ENCODE data around the gene EFNA4. TPM values are rescaled to one million over a fixed set of nuclear protein-coding genes. Genes with fewer than 3 reads are reported as not detected.

Gene EFNA4
- total RNA-seq, 2 donors from 2014 or later, result 15.9 to 17.9 TPM

GRCh38 chr1:155081472-155082300 lies 18.1 kb downstream of the EFNA4 start:
- H3K9me3 ChIP-seq (ENCODE audit: control insufficient read depth, low read length), result no peaks in the 10 kb centered on the region
- H3K4me1 ChIP-seq (ENCODE audit: control insufficient read depth, insufficient read depth, low read length), result no peaks in the 10 kb centered on the region
- Mint-ChIP-seq H3K9me3 (no peaks in the 10 kb centered on the region), H3K4me3 (peak overlapping the region; percentile 57), H3K36me3 (ENCODE audit: low read depth) (no peaks in the 10 kb centered on the region), H3K27me3 (ENCODE audit: insufficient read depth) (peaks cover 73% of the 10 kb centered on the region), H3K27ac (no peak overlapping the region), H3K4me1 (peaks cover 31% of the 10 kb centered on the region)
- peak overlapping the region; percentile 68 for H3K4me3 ChIP-seq (ENCODE audit: low read length)
- TF ChIP-seq, protein P1, sequence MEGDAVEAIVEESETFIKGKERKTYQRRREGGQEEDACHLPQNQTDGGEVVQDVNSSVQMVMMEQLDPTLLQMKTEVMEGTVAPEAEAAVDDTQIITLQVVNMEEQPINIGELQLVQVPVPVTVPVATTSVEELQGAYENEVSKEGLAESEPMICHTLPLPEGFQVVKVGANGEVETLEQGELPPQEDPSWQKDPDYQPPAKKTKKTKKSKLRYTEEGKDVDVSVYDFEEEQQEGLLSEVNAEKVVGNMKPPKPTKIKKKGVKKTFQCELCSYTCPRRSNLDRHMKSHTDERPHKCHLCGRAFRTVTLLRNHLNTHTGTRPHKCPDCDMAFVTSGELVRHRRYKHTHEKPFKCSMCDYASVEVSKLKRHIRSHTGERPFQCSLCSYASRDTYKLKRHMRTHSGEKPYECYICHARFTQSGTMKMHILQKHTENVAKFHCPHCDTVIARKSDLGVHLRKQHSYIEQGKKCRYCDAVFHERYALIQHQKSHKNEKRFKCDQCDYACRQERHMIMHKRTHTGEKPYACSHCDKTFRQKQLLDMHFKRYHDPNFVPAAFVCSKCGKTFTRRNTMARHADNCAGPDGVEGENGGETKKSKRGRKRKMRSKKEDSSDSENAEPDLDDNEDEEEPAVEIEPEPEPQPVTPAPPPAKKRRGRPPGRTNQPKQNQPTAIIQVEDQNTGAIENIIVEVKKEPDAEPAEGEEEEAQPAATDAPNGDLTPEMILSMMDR (conservative IDR thresholded peaks at IDR 0.05), result no peak
- 4 to 5% methylated on average over 28 to 68 of the region's 68 CpGs for WGBS, 2 experiments (ENCODE audit: insufficient coverage in 1 of 2, insufficient read length in 1 of 2)
- DNase-seq, result peak; percentile 79
- no peak overlapping the region for H3K9ac ChIP-seq (ENCODE audit: extremely low read depth, low read length, poor library complexity, severe bottlenecking)
- no peaks in the 10 kb centered on the region for H3K36me3 ChIP-seq (ENCODE audit: control insufficient read depth, insufficient read depth, low read length)
- H3K27ac ChIP-seq (ENCODE audit: low read depth, low read length), result no peak overlapping the region
- peaks cover 58% of the 10 kb centered on the region for H3K27me3 ChIP-seq (ENCODE audit: control insufficient read depth, insufficient read depth, low read length, poor library complexity, severe bottlenecking)

DNA sequence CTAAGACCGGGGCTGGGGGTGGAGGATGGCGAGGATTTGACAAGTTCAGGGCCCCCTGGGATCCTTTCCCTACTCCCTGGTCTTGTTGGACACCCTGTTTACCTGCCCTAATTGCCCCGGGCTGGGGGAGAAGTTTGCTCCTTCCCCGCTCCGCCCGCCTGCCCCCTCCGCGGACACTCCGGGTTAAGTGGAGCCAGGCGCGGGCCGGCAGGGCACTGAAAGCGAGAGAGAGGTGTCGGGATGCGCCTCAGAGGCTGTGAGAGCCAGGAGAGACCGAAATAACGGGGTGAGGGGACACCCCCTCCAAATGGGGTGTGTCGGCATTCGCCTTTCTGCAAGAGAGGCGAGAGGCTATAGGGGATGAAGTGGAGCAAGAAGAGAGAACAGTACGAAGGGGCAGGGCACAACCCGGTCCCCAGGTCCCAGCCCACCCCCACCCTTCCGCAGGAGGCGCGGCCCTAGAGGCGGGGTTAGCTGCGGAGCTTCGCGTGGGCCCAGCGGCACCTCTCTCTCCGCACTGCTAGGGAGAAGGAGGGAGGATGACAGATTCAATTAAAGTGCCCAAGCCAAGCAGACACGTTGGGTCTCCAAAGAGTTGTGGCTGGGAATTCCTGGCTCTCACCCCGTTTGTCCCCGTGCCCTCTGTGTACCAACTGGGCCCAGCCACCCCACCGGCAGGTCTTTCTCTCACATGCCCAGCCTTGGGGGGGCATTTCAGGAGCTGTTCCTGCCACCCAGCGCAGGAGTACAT lies 18.9 kb downstream of the EFNA4 start:
- H3K4me1 ChIP-seq (ENCODE audit: control insufficient read depth, insufficient read depth, low read length), result no peaks in the 10 kb centered on the region
- peaks cover 58% of the 10 kb centered on the region for H3K27me3 ChIP-seq (ENCODE audit: control insufficient read depth, insufficient read depth, low read length, poor library complexity, severe bottlenecking)
- H3K4me3 ChIP-seq (ENCODE audit: low read length), result no peak overlapping the region

DNA sequence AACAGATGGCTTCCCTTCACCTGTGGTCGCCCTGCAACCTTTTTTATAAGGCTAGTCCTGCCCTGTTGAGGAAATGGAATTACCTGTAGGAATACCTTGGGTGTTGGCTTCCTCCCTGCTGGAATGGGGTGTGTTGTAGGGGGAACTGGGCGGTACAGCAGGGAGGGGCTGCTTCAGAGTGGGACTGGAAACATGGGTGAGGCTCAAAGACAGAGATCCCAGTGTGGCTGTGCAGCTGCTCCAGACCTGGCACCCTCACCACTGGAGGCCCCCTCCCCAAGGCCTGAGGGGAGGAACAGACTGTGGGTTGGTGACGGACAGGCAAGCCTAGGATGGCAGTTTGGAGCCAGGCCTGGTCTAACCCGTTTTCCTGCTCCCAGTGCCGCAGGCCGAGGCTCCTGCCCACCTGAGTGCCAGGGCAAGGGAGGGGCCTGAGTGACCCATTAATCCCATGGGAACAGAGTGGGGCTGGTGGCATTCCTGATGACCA lies 19.6 kb downstream of the EFNA4 start:
- Histone ChIP-seq H3K27me3 (ENCODE audit: control insufficient read depth, insufficient read depth, low read length, poor library complexity, severe bottlenecking) (peaks cover 58% of the 10 kb centered on the region), H3K27ac (ENCODE audit: low read depth, low read length) (no peak overlapping the region), H3K4me1 (ENCODE audit: control insufficient read depth, insufficient read depth, low read length) (no peaks in the 10 kb centered on the region), H3K36me3 (ENCODE audit: control insufficient read depth, insufficient read depth, low read length) (no peaks in the 10 kb centered on the region), H3K4me3 (ENCODE audit: low read length) (no peak overlapping the region), H3K9me3 (ENCODE audit: control insufficient read depth, low read length) (no peaks in the 10 kb centered on the region), H3K9ac (ENCODE audit: extremely low read depth, low read length, poor library complexity, severe bottlenecking) (no peak overlapping the region)
- H3K4me1 Mint-ChIP-seq, result peaks cover 17% of the 10 kb centered on the region
- WGBS, 2 experiments (ENCODE audit: insufficient coverage in 1 of 2, insufficient read length in 1 of 2), result 75 to 78% methylated on average over 4 to 6 of the region's 6 CpGs
- TF ChIP-seq, protein P1 (conservative IDR thresholded peaks at IDR 0.05), result no peak
- peaks cover 68% of the 10 kb centered on the region for H3K27me3 Mint-ChIP-seq (ENCODE audit: insufficient read depth)
- no peak for DNase-seq
- H3K36me3 Mint-ChIP-seq (ENCODE audit: low read depth), result no peaks in the 10 kb centered on the region
- no peaks in the 10 kb centered on the region for H3K9me3 Mint-ChIP-seq
- H3K27ac Mint-ChIP-seq, result no peak overlapping the region
- H3K4me3 Mint-ChIP-seq, result no peak overlapping the region

More for the DNA sequence above, 18.9 kb downstream of the EFNA4 start:
- Mint-ChIP-seq H3K4me1 (peaks cover 24% of the 10 kb centered on the region), H3K27me3 (ENCODE audit: insufficient read depth) (peaks cover 72% of the 10 kb centered on the region), H3K9me3 (no peaks in the 10 kb centered on the region), H3K36me3 (ENCODE audit: low read depth) (no peaks in the 10 kb centered on the region), H3K27ac (no peak overlapping the region), H3K4me3 (peak overlapping the region; percentile 23)
- WGBS, 2 experiments (ENCODE audit: insufficient coverage in 1 of 2, insufficient read length in 1 of 2), result 13 to 14% methylated on average over 14 to 36 of the region's 36 CpGs
- no peaks in the 10 kb centered on the region for H3K36me3 ChIP-seq (ENCODE audit: control insufficient read depth, insufficient read depth, low read length)
- TF ChIP-seq, protein P1 (conservative IDR thresholded peaks at IDR 0.05), result no peak
- no peak overlapping the region for H3K27ac ChIP-seq (ENCODE audit: low read depth, low read length)
- no peak overlapping the region for H3K9ac ChIP-seq (ENCODE audit: extremely low read depth, low read length, poor library complexity, severe bottlenecking)
- DNase-seq, result peak; percentile 64
- no peaks in the 10 kb centered on the region for H3K9me3 ChIP-seq (ENCODE audit: control insufficient read depth, low read length)
